ENCODE data around the gene NOX3. TPM values are rescaled to one million over a fixed set of nuclear protein-coding genes. Genes with fewer than 3 reads are reported as not detected.
A peak's percentile ranks its signal among the peaks of the same experiment; 100 is the strongest.

Gene NOX3
- total RNA-seq, 1 donor from 2014 or later: not detected

DNA sequence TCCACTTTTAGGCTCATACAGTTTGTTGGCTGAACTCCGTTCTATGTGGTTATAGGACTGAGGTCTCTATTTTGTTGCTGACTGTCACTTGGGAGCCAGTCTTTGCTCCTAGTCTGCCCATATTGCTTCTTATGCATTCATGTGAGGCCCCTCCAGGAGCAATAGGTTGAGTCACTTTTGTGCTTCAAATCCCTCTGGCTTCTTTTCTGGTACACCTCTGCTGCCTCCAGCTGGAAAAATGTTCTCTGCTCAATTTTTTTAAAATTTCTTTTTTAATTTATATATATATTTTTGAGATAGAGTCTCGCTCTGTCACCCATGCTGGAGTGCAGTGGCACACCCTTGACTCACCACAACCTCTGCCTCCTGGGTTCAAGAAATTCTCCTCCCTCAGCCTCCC is 42.7 kb upstream of the NOX3 start:
- intact Hi-C loops (cut with DNase I): loop anchor here (10.0 kb wide), 1 partner anchor 174 kb away; no protein-coding TSS in a partner anchor
- H3K4me3 ChIP-seq: no peak overlapping the region
- no peak for DNase-seq (ENCODE audit: extremely low spot score in 2 of 2)
- H3K36me3 ChIP-seq: no peaks in the 10 kb centered on the region
- H3K9me3 ChIP-seq: no peaks in the 10 kb centered on the region
- peaks cover 3% of the 10 kb centered on the region for H3K4me1 ChIP-seq
- no peaks in the 10 kb centered on the region for H3K27me3 ChIP-seq
- no peak for TF ChIP-seq POLR2A (IDR thresholded peaks at IDR 0.05)
- TF ChIP-seq POLR2AphosphoS5 (IDR thresholded peaks at IDR 0.05; ENCODE audit: insufficient read depth in 1 of 2, low read depth in 1 of 2): no peak
- TF ChIP-seq, protein P1, sequence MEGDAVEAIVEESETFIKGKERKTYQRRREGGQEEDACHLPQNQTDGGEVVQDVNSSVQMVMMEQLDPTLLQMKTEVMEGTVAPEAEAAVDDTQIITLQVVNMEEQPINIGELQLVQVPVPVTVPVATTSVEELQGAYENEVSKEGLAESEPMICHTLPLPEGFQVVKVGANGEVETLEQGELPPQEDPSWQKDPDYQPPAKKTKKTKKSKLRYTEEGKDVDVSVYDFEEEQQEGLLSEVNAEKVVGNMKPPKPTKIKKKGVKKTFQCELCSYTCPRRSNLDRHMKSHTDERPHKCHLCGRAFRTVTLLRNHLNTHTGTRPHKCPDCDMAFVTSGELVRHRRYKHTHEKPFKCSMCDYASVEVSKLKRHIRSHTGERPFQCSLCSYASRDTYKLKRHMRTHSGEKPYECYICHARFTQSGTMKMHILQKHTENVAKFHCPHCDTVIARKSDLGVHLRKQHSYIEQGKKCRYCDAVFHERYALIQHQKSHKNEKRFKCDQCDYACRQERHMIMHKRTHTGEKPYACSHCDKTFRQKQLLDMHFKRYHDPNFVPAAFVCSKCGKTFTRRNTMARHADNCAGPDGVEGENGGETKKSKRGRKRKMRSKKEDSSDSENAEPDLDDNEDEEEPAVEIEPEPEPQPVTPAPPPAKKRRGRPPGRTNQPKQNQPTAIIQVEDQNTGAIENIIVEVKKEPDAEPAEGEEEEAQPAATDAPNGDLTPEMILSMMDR (IDR thresholded peaks at IDR 0.05): no peak
- no peak overlapping the region for H3K27ac ChIP-seq

DNA sequence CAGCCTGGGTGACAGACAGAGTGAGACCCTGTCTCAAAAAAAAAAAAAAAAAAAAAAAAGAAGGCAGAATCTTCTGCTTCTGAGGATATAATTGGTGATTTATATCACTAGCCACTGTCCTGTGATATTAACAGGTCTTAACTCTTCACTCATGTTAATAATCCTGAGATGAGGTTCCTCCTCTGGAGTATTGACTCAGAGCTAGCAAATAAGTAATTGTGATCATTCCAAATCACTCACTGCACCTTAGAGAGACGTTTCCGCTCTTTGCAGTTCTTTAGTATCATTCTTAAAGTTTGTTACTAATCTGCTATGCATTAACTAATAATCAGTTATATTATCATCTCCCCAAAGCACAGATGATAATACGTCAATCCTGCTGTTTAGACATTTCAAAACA is 41.6 kb upstream of the NOX3 start:
- no peak for DNase-seq (ENCODE audit: extremely low spot score in 2 of 2)
- Histone ChIP-seq H3K27ac (no peak overlapping the region), H3K9me3 (no peaks in the 10 kb centered on the region), H3K4me3 (no peak overlapping the region), H3K27me3 (no peaks in the 10 kb centered on the region), H3K4me1 (peaks cover 6% of the 10 kb centered on the region), H3K36me3 (no peaks in the 10 kb centered on the region)
- intact Hi-C loops (cut with DNase I): loop anchor here (10.0 kb wide), 1 partner anchor 172 kb away; no protein-coding TSS in a partner anchor
- TF ChIP-seq, protein P1 (IDR thresholded peaks at IDR 0.05): no peak
- no peak for TF ChIP-seq POLR2A (IDR thresholded peaks at IDR 0.05)
- TF ChIP-seq POLR2AphosphoS5 (IDR thresholded peaks at IDR 0.05; ENCODE audit: insufficient read depth in 1 of 2, low read depth in 1 of 2): no peak

DNA sequence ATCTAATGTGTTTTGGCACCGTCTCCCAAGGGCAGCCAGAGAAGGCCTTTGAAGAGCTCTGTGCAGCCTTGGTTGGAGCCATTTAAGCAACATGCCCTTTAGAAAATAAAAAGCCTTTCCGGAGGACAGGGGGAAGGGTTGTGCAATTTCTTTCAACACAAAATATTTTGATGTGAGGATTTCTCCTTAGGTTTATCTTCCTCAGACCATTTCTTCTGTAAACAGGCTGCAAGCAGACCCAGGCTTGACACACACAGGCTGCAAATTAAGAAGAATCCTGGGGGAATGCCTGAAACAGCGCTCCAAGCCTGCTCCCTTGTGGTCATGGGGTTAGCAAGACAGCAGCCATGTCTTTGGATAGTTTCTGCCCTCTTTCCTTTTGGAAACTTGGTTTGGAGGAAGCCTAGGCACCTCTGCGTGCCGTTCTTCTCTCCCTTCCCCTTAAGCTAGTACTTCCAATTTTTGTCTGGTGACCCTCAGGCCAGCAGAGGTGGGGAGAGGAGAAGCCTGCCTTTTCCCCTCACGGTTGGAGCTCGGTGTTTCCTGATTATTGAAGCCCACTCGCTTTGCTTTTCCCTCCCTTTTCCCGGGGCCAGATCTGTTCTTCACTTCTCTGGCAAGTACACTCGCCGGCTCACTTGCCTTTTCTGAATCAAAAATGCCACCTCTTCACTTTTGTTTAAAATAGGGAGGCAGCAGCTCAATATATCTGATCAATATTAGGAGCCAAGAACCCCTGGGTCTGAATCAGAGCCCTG is 39.6 kb upstream of the NOX3 start:
- H3K27me3 ChIP-seq: no peaks in the 10 kb centered on the region
- no peaks in the 10 kb centered on the region for H3K9me3 ChIP-seq
- TF ChIP-seq POLR2AphosphoS5 (IDR thresholded peaks at IDR 0.05; ENCODE audit: insufficient read depth in 1 of 2, low read depth in 1 of 2) (no peak), POLR2A (IDR thresholded peaks at IDR 0.05) (no peak)
- TF ChIP-seq, protein P1 (IDR thresholded peaks at IDR 0.05): no peak
- H3K4me3 ChIP-seq: no peak overlapping the region
- H3K4me1 ChIP-seq: peaks cover 6% of the 10 kb centered on the region
- intact Hi-C loops (cut with DNase I): loop anchor here (10.0 kb wide), 1 partner anchor 170 kb away; no protein-coding TSS in a partner anchor
- no peaks in the 10 kb centered on the region for H3K36me3 ChIP-seq
- DNase-seq (ENCODE audit: extremely low spot score in 2 of 2): no peak
- peak overlapping the region; percentile 70 for H3K27ac ChIP-seq

DNA sequence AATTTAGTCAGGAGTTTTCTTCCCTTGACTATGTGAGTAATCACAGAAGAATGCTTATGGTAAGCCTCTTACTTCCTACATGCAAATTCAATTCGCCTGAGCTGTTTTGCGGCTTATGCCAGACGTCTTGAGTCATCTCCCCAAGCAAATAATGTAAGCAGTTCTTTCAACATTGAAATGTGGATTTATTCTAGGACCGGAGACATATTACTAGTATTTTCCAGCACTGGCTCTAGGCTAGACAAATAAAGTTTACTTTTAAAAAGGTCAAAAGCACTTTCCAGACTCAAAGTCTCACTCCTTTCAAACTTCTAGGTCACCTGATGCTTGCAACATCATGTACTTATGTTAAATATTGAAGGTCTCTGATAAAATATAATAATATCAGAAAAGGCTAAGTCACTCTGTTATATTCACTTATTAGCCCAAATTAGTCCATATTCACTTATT is 38.1 kb upstream of the NOX3 start:
- Histone ChIP-seq H3K9me3 (no peaks in the 10 kb centered on the region), H3K4me3 (no peak overlapping the region), H3K4me1 (peaks cover 6% of the 10 kb centered on the region), H3K36me3 (no peaks in the 10 kb centered on the region), H3K27ac (peak overlapping the region; percentile 70), H3K27me3 (no peaks in the 10 kb centered on the region)
- DNase-seq (ENCODE audit: extremely low spot score in 2 of 2): no peak
- TF ChIP-seq, protein P1 (IDR thresholded peaks at IDR 0.05): no peak
- TF ChIP-seq POLR2A (IDR thresholded peaks at IDR 0.05) (no peak), POLR2AphosphoS5 (IDR thresholded peaks at IDR 0.05; ENCODE audit: insufficient read depth in 1 of 2, low read depth in 1 of 2) (peak in 1 of 2 donors; percentile 88)
- intact Hi-C loops (cut with DNase I): loop anchor here (10.0 kb wide), 1 partner anchor 169 kb away; no protein-coding TSS in a partner anchor

All from vagina (tissue), 2 donors.